GM23338 (cell line): ENCODE results near the gene ADD3. TPM values are rescaled to one million over a fixed set of nuclear protein-coding genes. Genes with fewer than 3 reads are reported as not detected.

Experiments
- ATAC-seq: fragments of 200-7000 bp; cut with Tn5 transposase; 3 replicates; pipeline ENCODE4 v1.9.1; 2020
- DNase-seq: peaks from one replicate; pipeline ENCODE4 v3.0.0-alpha.2; 2015; ENCODE audit warnings: low spot score
- H2AFZ ChIP-seq: fragments of 200-600 bp; sonication (generic); 2 replicates; pipeline ENCODE4 v1.8.0; 2016; ENCODE audit warnings: antibody characterized with exemption, mild to moderate bottlenecking, moderate library complexity
- H3F3A ChIP-seq: fragments of 200-600 bp; sonication (generic); replicated peaks from 2 replicates; pipeline ENCODE4 v1.8.0; 2017; ENCODE audit warnings: antibody characterized with exemption, mixed run types, low read depth
- H3K27ac ChIP-seq: fragments of 200-600 bp; sonication (generic); 2 replicates; pipeline ENCODE4 v1.6.1; 2016; ENCODE audit warnings: low read depth
- H3K27me3 ChIP-seq: fragments of 200-600 bp; sonication (generic); 2 replicates; pipeline ENCODE4 v1.8.0; 2016; ENCODE audit warnings: mild to moderate bottlenecking, mixed run types, moderate library complexity; ENCODE audit not compliant: insufficient read depth
- H3K36me3 ChIP-seq: fragments of 200-600 bp; sonication (generic); 2 replicates; pipeline ENCODE4 v1.8.0; 2016; ENCODE audit warnings: mild to moderate bottlenecking; ENCODE audit not compliant: insufficient read depth
- H3K4me1 ChIP-seq: fragments of 200-600 bp; sonication (generic); 2 replicates; pipeline ENCODE4 v1.8.0; 2016; ENCODE audit warnings: mild to moderate bottlenecking, moderate library complexity; ENCODE audit not compliant: insufficient read depth
- H3K4me2 ChIP-seq: fragments of 200-600 bp; sonication (generic); 2 replicates; pipeline ENCODE4 v1.7.1; 2017; ENCODE audit warnings: mixed run types
- H3K4me3 ChIP-seq: fragments of 200-600 bp; sonication (generic); 2 replicates; pipeline ENCODE4 v1.6.1; 2016; ENCODE audit warnings: mixed run types
- H3K79me2 ChIP-seq: fragments of 200-600 bp; sonication (generic); replicated peaks from 2 replicates; pipeline ENCODE4 v1.8.0; 2017; ENCODE audit warnings: mild to moderate bottlenecking; ENCODE audit not compliant: insufficient read depth
- H3K9me2 ChIP-seq: fragments of 200-600 bp; sonication (generic); 2 replicates; pipeline ENCODE4 v1.8.0; 2017; ENCODE audit not compliant: insufficient read depth
- H4K20me1 ChIP-seq: fragments of 200-600 bp; sonication (generic); replicated peaks from 2 replicates; pipeline ENCODE4 v1.8.0; 2017; ENCODE audit warnings: mild to moderate bottlenecking; ENCODE audit not compliant: insufficient read depth
- H3K27ac Mint-ChIP-seq: 2 replicates; pipeline ENCODE4 v1.8.0; 2020; ENCODE audit warnings: inconsistent platforms, mild to moderate bottlenecking, moderate library complexity, mixed read lengths
- H3K27me3 Mint-ChIP-seq: 3 replicates; pipeline ENCODE4 v1.8.0; 2022; ENCODE audit warnings: low read depth, mild to moderate bottlenecking, moderate library complexity, mixed read lengths, inconsistent platforms; ENCODE audit not compliant: insufficient read depth, poor library complexity
- H3K36me3 Mint-ChIP-seq: 3 replicates; pipeline ENCODE4 v1.8.0; 2021; ENCODE audit warnings: low read depth, mild to moderate bottlenecking, inconsistent platforms, moderate library complexity, mixed read lengths
- H3K4me1 Mint-ChIP-seq: 3 replicates; pipeline ENCODE4 v1.8.0; 2020; ENCODE audit warnings: mild to moderate bottlenecking, inconsistent platforms, mixed read lengths
- H3K4me3 Mint-ChIP-seq: 3 replicates; pipeline ENCODE4 v1.8.0; 2021; ENCODE audit warnings: moderate library complexity, mild to moderate bottlenecking, inconsistent platforms, mixed read lengths
- H3K9me3 Mint-ChIP-seq: 3 replicates; pipeline ENCODE4 v1.8.0; 2020; ENCODE audit warnings: moderate library complexity, mild to moderate bottlenecking, inconsistent platforms, mixed read lengths
- CTCF ChIP-seq, 2 experiments: fragments of 200-600 bp in 1 of 2; sonication (generic) in 1 of 2; conservative IDR thresholded peaks; 2 replicates each; pipeline versions ENCODE4 v1.5.1 to v1.6.1; 2016 to 2017; ENCODE audit warnings: antibody characterized with exemption in 2 of 2, low read depth in 2 of 2, mild to moderate bottlenecking in 2 of 2, moderate library complexity in 1 of 2
- ETS1 ChIP-seq: IDR thresholded peaks from 2 replicates; pipeline ENCODE4 v1.6.1; 2016; ENCODE audit warnings: antibody characterized with exemption
- EZH2 ChIP-seq: fragments of 200-600 bp; sonication (generic); IDR thresholded peaks from one replicate; pipeline ENCODE4 v1.8.0; 2017; ENCODE audit warnings: antibody characterized with exemption, mild to moderate bottlenecking, low read depth; ENCODE audit not compliant: unreplicated experiment
- POLR2AphosphoS5 ChIP-seq: IDR thresholded peaks from 2 replicates; pipeline ENCODE4 v1.6.1; 2016; ENCODE audit warnings: antibody characterized with exemption, low read depth
- STAT1 ChIP-seq: IDR thresholded peaks from one replicate; pipeline ENCODE4 v1.6.1; 2016; ENCODE audit warnings: antibody characterized with exemption; ENCODE audit not compliant: unreplicated experiment
- ZNF114 ChIP-seq: fragments of 250-450 bp; sonication (Bioruptor Pico); IDR thresholded peaks from 2 replicates; pipeline ENCODE4 v1.5.0; 2020; ENCODE audit warnings: mild to moderate bottlenecking, moderate library complexity
- ZNF462 ChIP-seq: fragments of 250-450 bp; sonication (Bioruptor Pico); IDR thresholded peaks from 2 replicates; pipeline ENCODE4 v1.5.0; 2020; ENCODE audit warnings: mild to moderate bottlenecking, moderate library complexity
- polyA plus RNA-seq: library from polyadenylated mRNA; unstranded; fragments of >200 nt; fragmentation: Nextera tagmentation; extraction: Ambion mirVana; gene quantifications from 2 replicates; pipeline ENCODE4 v1.2.1, GENCODE V29; 2016
- total RNA-seq: library from RNA; depleted of rRNA; stranded (reverse); fragments of >200 nt; shearing (Covaris generic); gene quantifications from 2 replicates; pipeline ENCODE4 v1.2.3, GENCODE V29; 2014

ADD3 gene
- total and polyA plus RNA-seq, 2 experiments from 2014 or later: 68.5 to 767 TPM

GRCh38 chr10:109969760-109970346 is 37.9 kb upstream of the ADD3 start:
- no peaks in the 10 kb centered on the region for H3K79me2 ChIP-seq
- H3K4me3 ChIP-seq: no peak overlapping the region
- H3K4me2 ChIP-seq: no peak overlapping the region
- no peaks in the 10 kb centered on the region for H3F3A ChIP-seq
- no peak for TF ChIP-seq ZNF114 (CRISPR knock-in tag)
- no peak for TF ChIP-seq EZH2
- no peak for TF ChIP-seq ETS1
- TF ChIP-seq ZNF462 (CRISPR knock-in tag): no peak
- TF ChIP-seq STAT1: no peak
- no peak for TF ChIP-seq CTCF (conservative IDR thresholded peaks at IDR 0.05; ENCODE audit: low read depth in 2 of 2)
- TF ChIP-seq POLR2AphosphoS5: no peak
- peaks cover 15% of the 10 kb centered on the region for H3K4me1 ChIP-seq
- no peaks in the 10 kb centered on the region for H3K36me3 Mint-ChIP-seq
- no peaks in the 10 kb centered on the region for H3K27me3 ChIP-seq
- H2AFZ ChIP-seq: peak overlapping the region; percentile 91; the same call in 1 of the 2 replicates
- no peak overlapping the region for H3K27ac Mint-ChIP-seq
- H3K9me3 Mint-ChIP-seq: no peaks in the 10 kb centered on the region
- no peaks in the 10 kb centered on the region for H3K9me2 ChIP-seq
- 0 out of 2 replicates have a peak overlapping the region, but pooled peaks have one; percentile 42 for H3K27ac ChIP-seq
- no peaks in the 10 kb centered on the region for H4K20me1 ChIP-seq
- DNase-seq: no peak
- no peak overlapping the region for H3K4me3 Mint-ChIP-seq
- H3K27me3 Mint-ChIP-seq: no peaks in the 10 kb centered on the region
- H3K36me3 ChIP-seq: no peaks in the 10 kb centered on the region
- ATAC-seq: no peak
- H3K4me1 Mint-ChIP-seq: peaks cover 21% of the 10 kb centered on the region
